ENCODE measurements around the gene CUL4B. TPM values are rescaled to one million over a fixed set of nuclear protein-coding genes. Genes with fewer than 3 reads are reported as not detected.
"Not testable (repeated sequence)": the region's sequence is repeated elsewhere in the genome, so short reads cannot be mapped to it uniquely, and the experiment has no call there.

CUL4B gene
- total and polyA plus RNA-seq, 2 donors (not counting 1 experiment from before 2014, with no cell fraction given): 39.3 to 57.0 TPM

DNA sequence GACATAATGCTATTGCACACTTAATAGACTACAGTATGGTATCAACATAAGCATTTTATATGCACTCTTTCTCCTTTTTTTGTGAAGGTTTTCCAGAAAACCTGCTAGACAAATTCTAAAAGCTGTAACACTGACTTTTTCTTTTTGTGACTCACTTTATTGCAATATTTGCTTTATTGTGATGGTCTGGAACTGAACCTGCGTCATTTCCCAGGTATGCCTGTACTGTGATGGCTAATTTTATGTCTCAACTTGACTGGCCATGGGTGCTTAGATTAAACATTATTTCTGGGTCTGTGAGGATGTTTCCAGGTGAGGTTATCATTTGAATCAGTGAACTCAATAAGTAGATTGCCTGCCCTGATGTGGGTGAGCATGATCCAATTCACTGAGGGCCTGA is 56.2 kb downstream of the CUL4B start:
- Histone ChIP-seq H3K4me3 (replicated peaks in 1 of 4; ENCODE audit: control extremely low read depth in 1 of 4, insufficient read depth in 1 of 4, low read depth in 3 of 4, low read length in 4 of 4) (no peak overlapping the region), H2AFZ (ENCODE audit: low read length) (no peak overlapping the region), H3K27me3 (ENCODE audit: control insufficient read depth, insufficient read depth, low read length) (no peaks in the 10 kb centered on the region), H3K4me1 (ENCODE audit: control insufficient read depth, extremely low read depth, insufficient read depth, low read length) (no peaks in the 10 kb centered on the region), H3K9me3 (ENCODE audit: control insufficient read depth, insufficient read depth, low read depth, low read length) (no peaks in the 10 kb centered on the region), H3K79me2 (ENCODE audit: control insufficient read depth, insufficient read depth, low read length) (no peaks in the 10 kb centered on the region), H3K9ac (ENCODE audit: insufficient read depth, low read length) (no peak overlapping the region), H3K4me2 (ENCODE audit: extremely low read depth, insufficient read depth, low read length) (no peak overlapping the region), H3K27ac (ENCODE audit: insufficient read depth, low read length) (no peak overlapping the region), H4K20me1 (ENCODE audit: control insufficient read depth, extremely low read depth, insufficient read depth, low read length) (no peaks in the 10 kb centered on the region), H3K36me3 (ENCODE audit: control insufficient read depth, insufficient read depth, low read length) (no peaks in the 10 kb centered on the region)
- TF ChIP-seq, protein P1, sequence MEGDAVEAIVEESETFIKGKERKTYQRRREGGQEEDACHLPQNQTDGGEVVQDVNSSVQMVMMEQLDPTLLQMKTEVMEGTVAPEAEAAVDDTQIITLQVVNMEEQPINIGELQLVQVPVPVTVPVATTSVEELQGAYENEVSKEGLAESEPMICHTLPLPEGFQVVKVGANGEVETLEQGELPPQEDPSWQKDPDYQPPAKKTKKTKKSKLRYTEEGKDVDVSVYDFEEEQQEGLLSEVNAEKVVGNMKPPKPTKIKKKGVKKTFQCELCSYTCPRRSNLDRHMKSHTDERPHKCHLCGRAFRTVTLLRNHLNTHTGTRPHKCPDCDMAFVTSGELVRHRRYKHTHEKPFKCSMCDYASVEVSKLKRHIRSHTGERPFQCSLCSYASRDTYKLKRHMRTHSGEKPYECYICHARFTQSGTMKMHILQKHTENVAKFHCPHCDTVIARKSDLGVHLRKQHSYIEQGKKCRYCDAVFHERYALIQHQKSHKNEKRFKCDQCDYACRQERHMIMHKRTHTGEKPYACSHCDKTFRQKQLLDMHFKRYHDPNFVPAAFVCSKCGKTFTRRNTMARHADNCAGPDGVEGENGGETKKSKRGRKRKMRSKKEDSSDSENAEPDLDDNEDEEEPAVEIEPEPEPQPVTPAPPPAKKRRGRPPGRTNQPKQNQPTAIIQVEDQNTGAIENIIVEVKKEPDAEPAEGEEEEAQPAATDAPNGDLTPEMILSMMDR (conservative IDR thresholded peaks at IDR 0.05 in 1 of 2, IDR thresholded peaks at IDR 0.05 in 1 of 2; ENCODE audit: low read depth in 1 of 2, low read length in 2 of 2): no peak
- no peak for TF ChIP-seq EZH2 (IDR thresholded peaks at IDR 0.05; ENCODE audit: low read length, missing control alignments)
- no peak for DNase-seq (ENCODE audit: low read depth in 2 of 2)

DNA sequence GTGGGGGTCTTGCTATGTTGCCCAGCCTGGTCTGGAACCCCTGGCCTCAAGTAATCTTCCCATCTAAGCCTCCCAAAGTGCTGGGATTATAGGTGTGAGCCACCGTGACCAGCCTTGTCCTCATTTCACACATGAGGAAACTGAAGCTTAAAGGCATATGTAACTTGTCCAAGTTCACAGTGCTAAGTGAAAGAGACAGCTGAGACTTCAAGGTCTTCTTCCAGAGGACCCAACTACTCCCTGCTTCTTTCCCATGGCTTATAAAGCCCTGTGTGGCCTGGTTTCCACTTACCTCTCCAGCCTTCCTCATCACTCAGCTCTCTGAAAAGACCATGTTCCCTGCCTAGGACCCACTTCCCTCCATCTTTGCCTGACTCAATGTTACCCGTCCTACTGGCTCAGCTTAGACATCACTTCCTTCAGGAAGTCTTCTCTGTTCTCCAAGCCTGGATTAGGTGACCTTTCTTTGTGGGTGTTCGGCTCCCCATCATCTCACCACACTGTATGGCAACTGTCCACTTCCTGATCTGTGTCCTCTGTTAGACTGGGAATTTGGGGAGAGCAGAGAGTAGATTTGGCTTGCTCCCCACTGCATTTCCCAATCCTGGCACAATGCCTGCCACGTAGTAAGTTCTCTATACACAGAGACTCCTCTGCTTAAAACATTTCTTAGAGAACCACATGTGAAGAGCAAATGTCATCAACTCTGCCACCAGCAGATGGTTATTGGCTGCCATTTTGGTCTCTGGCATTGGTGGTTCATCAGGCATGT is 61.3 kb downstream of the CUL4B start:
- Histone ChIP-seq H3K9ac (ENCODE audit: insufficient read depth, low read length) (no peak overlapping the region), H4K20me1 (ENCODE audit: control insufficient read depth, extremely low read depth, insufficient read depth, low read length) (no peaks in the 10 kb centered on the region), H2AFZ (ENCODE audit: low read length) (peak overlapping the region; percentile 47), H3K4me1 (ENCODE audit: control insufficient read depth, extremely low read depth, insufficient read depth, low read length) (no peaks in the 10 kb centered on the region), H3K27me3 (ENCODE audit: control insufficient read depth, insufficient read depth, low read length) (no peaks in the 10 kb centered on the region), H3K27ac (ENCODE audit: insufficient read depth, low read length) (no peak overlapping the region), H3K4me2 (ENCODE audit: extremely low read depth, insufficient read depth, low read length) (no peak overlapping the region), H3K36me3 (ENCODE audit: control insufficient read depth, insufficient read depth, low read length) (no peaks in the 10 kb centered on the region), H3K9me3 (ENCODE audit: control insufficient read depth, insufficient read depth, low read depth, low read length) (no peaks in the 10 kb centered on the region), H3K4me3 (replicated peaks in 1 of 4; ENCODE audit: control extremely low read depth in 1 of 4, insufficient read depth in 1 of 4, low read depth in 3 of 4, low read length in 4 of 4) (no peak overlapping the region), H3K79me2 (ENCODE audit: control insufficient read depth, insufficient read depth, low read length) (no peaks in the 10 kb centered on the region)
- TF ChIP-seq, protein P1 (conservative IDR thresholded peaks at IDR 0.05 in 1 of 2, IDR thresholded peaks at IDR 0.05 in 1 of 2; ENCODE audit: low read depth in 1 of 2, low read length in 2 of 2): no peak
- TF ChIP-seq EZH2 (IDR thresholded peaks at IDR 0.05; ENCODE audit: low read length, missing control alignments): no peak
- peak in 1 of 2 donors; percentile 49 for DNase-seq (ENCODE audit: low read depth in 2 of 2)

DNA sequence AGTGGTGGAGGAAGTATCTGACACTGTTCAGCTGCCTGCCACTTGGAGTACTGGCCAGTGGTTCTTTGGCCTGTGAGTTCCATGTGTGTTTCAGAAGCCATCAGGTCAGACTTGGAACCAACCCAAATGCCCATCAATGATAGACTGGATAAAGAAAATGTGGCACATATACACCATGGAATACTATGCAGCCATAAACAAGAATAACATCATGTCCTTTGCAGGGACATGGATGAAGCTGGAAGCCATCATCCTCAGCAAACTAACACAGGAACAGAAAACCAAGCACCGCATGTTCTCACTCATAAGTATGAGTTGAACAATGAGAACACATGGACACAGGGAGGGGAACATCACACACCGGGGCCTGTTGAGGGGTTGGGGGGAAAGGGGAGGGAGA is 70.6 kb downstream of the CUL4B start:
- H4K20me1 ChIP-seq (ENCODE audit: control insufficient read depth, extremely low read depth, insufficient read depth, low read length); DNase-seq (ENCODE audit: low read depth in 2 of 2); H3K9ac ChIP-seq (ENCODE audit: insufficient read depth, low read length); H3K4me3 ChIP-seq (replicated peaks in 1 of 4; ENCODE audit: control extremely low read depth in 1 of 4, insufficient read depth in 1 of 4, low read depth in 3 of 4, low read length in 4 of 4); H3K4me1 ChIP-seq (ENCODE audit: control insufficient read depth, extremely low read depth, insufficient read depth, low read length); H3K27me3 ChIP-seq (ENCODE audit: control insufficient read depth, insufficient read depth, low read length); H3K79me2 ChIP-seq (ENCODE audit: control insufficient read depth, insufficient read depth, low read length); H3K27ac ChIP-seq (ENCODE audit: insufficient read depth, low read length); H2AFZ ChIP-seq (ENCODE audit: low read length); H3K9me3 ChIP-seq (ENCODE audit: control insufficient read depth, insufficient read depth, low read depth, low read length); H3K36me3 ChIP-seq (ENCODE audit: control insufficient read depth, insufficient read depth, low read length); H3K4me2 ChIP-seq (ENCODE audit: extremely low read depth, insufficient read depth, low read length): not testable (repeated sequence)

Data from fibroblast of lung (primary cell).